ENCODE results near the gene CRELD1. TPM values are rescaled to one million over a fixed set of nuclear protein-coding genes. Genes with fewer than 3 reads are reported as not detected.
A peak's percentile ranks its signal among the peaks of the same experiment; 100 is the strongest.

CRELD1 gene
- total and polyA plus RNA-seq, 2 of the 4 experiments (the other 2 are of a cell fraction) = 8.6 to 25.7 TPM

DNA sequence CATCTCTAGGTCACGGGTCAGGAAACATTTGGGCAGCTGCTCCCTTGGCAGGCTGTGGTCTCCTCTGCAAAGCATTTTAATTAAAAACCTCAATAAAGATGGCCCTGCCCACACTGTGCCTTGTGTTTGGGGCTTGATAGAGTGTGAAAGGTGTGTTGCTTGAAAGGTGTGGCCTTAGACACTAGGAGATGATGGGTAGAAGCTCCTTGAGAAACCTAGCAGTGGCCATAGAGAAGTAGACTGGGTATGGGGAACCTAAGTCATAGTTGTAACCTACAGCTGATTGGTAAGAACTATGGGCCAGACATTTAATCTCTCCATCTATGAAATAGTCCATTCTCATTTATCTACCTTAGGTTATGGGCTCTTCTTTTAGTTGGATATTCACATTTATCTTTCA is 39.9 kb upstream of the CRELD1 start:
- H4K5ac ChIP-seq (ENCODE audit: low read depth, low read length) = no peak overlapping the region
- no peak overlapping the region for H3K27ac ChIP-seq (ENCODE audit: insufficient read depth, low read length)
- H3K18ac ChIP-seq (ENCODE audit: low read depth, low read length) = no peak overlapping the region
- H2AK9ac ChIP-seq (replicated peaks; ENCODE audit: low read depth, low read length, poor library complexity) = no peak overlapping the region
- H3K9me1 ChIP-seq (ENCODE audit: insufficient read depth, low read length) = peaks cover 13% of the 10 kb centered on the region
- H2BK15ac ChIP-seq (ENCODE audit: low read depth, low read length) = no peak overlapping the region
- no peaks in the 10 kb centered on the region for H3K27me3 ChIP-seq (ENCODE audit: control insufficient read depth, insufficient read depth, low read length)
- POLR2A ChIA-PET (ENCODE audit: unreplicated experiment) = interaction anchor here (0.6 to 0.8 kb wide), 3 partner anchors 9 to 990 kb away, joined by 3 to 14 read pairs (median 3); no protein-coding TSS in a partner anchor
- H3K4ac ChIP-seq (ENCODE audit: low read depth, low read length) = no peak overlapping the region
- no TSS peak for BruUV-seq (replicated peaks)
- H3K14ac ChIP-seq (replicated peaks; ENCODE audit: low read depth, low read length) = no peak overlapping the region
- no peak overlapping the region for H3K23ac ChIP-seq (ENCODE audit: low read depth, low read length)
- H3K9me3 ChIP-seq (ENCODE audit: control insufficient read depth, insufficient read depth, low read length) = no peaks in the 10 kb centered on the region
- H2BK5ac ChIP-seq (ENCODE audit: low read depth, low read length, poor library complexity, severe bottlenecking) = no peak overlapping the region
- no peak overlapping the region for H2BK20ac ChIP-seq (ENCODE audit: low read depth, low read length)
- peaks cover 15% of the 10 kb centered on the region for H3K36me3 ChIP-seq (ENCODE audit: control insufficient read depth, insufficient read depth, low read length)
- H4K8ac ChIP-seq (ENCODE audit: low read depth in 2 of 2, low read length in 2 of 2) = no peak overlapping the region
- TF ChIP-seq, protein P1, sequence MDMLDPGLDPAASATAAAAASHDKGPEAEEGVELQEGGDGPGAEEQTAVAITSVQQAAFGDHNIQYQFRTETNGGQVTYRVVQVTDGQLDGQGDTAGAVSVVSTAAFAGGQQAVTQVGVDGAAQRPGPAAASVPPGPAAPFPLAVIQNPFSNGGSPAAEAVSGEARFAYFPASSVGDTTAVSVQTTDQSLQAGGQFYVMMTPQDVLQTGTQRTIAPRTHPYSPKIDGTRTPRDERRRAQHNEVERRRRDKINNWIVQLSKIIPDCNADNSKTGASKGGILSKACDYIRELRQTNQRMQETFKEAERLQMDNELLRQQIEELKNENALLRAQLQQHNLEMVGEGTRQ (IDR thresholded peaks at IDR 0.05; ENCODE audit: low read depth, low read length) = no peak
- TF ChIP-seq RFX5 (IDR thresholded peaks at IDR 0.05; ENCODE audit: low read depth, low read length) (no peak), RCOR1 (IDR thresholded peaks at IDR 0.05; ENCODE audit: insufficient replicate concordance, low read length) (no peak), POLR2A (IDR thresholded peaks at IDR 0.05; ENCODE audit: low read depth, low read length) (no peak), MAZ (IDR thresholded peaks at IDR 0.05; ENCODE audit: borderline replicate concordance, low read depth, low read length) (no peak), CEBPB (IDR thresholded peaks at IDR 0.05; ENCODE audit: low read depth, low read length) (no peak), BHLHE40 (IDR thresholded peaks at IDR 0.05; ENCODE audit: low read depth, low read length) (no peak), SMC3 (IDR thresholded peaks at IDR 0.05; ENCODE audit: low read depth, low read length) (no peak), RAD21 (IDR thresholded peaks at IDR 0.05; ENCODE audit: low read length) (no peak), NFE2L2 (IDR thresholded peaks at IDR 0.05; ENCODE audit: low read depth, low read length) (no peak), MAFK (IDR thresholded peaks at IDR 0.05; ENCODE audit: low read depth, low read length) (no peak), CHD1 (IDR thresholded peaks at IDR 0.05; ENCODE audit: low read depth, low read length) (no peak), FOS (IDR thresholded peaks at IDR 0.05; ENCODE audit: low read depth, low read length) (no peak)
- TF ChIP-seq, protein P2, sequence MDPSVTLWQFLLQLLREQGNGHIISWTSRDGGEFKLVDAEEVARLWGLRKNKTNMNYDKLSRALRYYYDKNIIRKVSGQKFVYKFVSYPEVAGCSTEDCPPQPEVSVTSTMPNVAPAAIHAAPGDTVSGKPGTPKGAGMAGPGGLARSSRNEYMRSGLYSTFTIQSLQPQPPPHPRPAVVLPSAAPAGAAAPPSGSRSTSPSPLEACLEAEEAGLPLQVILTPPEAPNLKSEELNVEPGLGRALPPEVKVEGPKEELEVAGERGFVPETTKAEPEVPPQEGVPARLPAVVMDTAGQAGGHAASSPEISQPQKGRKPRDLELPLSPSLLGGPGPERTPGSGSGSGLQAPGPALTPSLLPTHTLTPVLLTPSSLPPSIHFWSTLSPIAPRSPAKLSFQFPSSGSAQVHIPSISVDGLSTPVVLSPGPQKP (IDR thresholded peaks at IDR 0.05; ENCODE audit: borderline replicate concordance, low read depth, low read length) = no peak
- no peak overlapping the region for H3K4me2 ChIP-seq (ENCODE audit: low read depth, low read length)
- H3K9ac ChIP-seq (ENCODE audit: low read depth, low read length) = no peak overlapping the region
- no peak overlapping the region for H2AFZ ChIP-seq (replicated peaks; ENCODE audit: low read length, poor library complexity)
- H2BK120ac ChIP-seq (ENCODE audit: low read depth, low read length) = 0 out of 2 replicates have a peak overlapping the region, but pooled peaks have one; percentile 7
- H3K4me1 ChIP-seq (ENCODE audit: control insufficient read depth, insufficient read depth, low read length) = peaks cover 2% of the 10 kb centered on the region; the same call in 1 of the 2 replicates
- in situ Hi-C loops (cut with MboI; ENCODE audit: low sequenced_read_pairs) (no loop called here), dilution Hi-C loops (cut with HindIII; ENCODE audit: low sequenced_read_pairs, unreplicated experiment) (no loop called here), intact Hi-C loops (cut with micrococcal nuclease) (no loop called here)
- DNase-seq (no peak), ATAC-seq (ENCODE audit: low read depth) (no peak)
- CTCF ChIA-PET = no interaction called here
- WGBS, 2 experiments (ENCODE audit: extremely low coverage in 2 of 2, insufficient read length in 1 of 2) = no CpG with 5 or more reads among the region's 1 CpG
- no peak overlapping the region for H2AK5ac ChIP-seq (ENCODE audit: low read depth, low read length)
- H3K56ac ChIP-seq (ENCODE audit: extremely low read depth, insufficient read depth, low read length) = no peak overlapping the region
- peaks cover 2% of the 10 kb centered on the region; the same call in 1 of the 2 replicates for H4K20me1 ChIP-seq (ENCODE audit: insufficient read depth, low read length)
- no peak overlapping the region for H4K91ac ChIP-seq (ENCODE audit: insufficient read depth, low read depth, low read length)
- H3K79me1 ChIP-seq (ENCODE audit: low read depth in 1 of 2, low read length in 2 of 2) = peaks cover 26 to 57% of the 10 kb centered on the region in 2 experiments
- H3K4me3 ChIP-seq (ENCODE audit: insufficient read depth, low read depth, low read length) = no peak overlapping the region

All from IMR-90 (cell line).